Activated naive CD4-positive, alpha-beta T cell treated with anti-CD3 and anti-CD28 coated beads, Interleukin-2, amount 50 U/mL, for 72 hours (primary cell): ENCODE measurements around the gene UNC13A. TPM values are rescaled to one million over a fixed set of nuclear protein-coding genes. Genes with fewer than 3 reads are reported as not detected.
"Not testable (repeated sequence)": the region's sequence is repeated elsewhere in the genome, so short reads cannot be mapped to it uniquely, and the experiment has no call there.

Experiments used
- ATAC-seq, 2 donors: fragments of 150-1000 bp; cut with Tn5 transposase; 2 replicates each; pipeline ENCODE4 v1.10.0; 2021; ENCODE audit warnings: mild to moderate bottlenecking in 2 of 2, moderate library complexity in 2 of 2
- DNase-seq, 2 donors: peaks; one replicate each; pipeline ENCODE4 v3.0.0; 2021 to 2022; ENCODE audit warnings: low spot score in 2 of 2
- H3K27ac Mint-ChIP-seq, 2 donors: one replicate each; pipeline ENCODE4 v1.8.0; 2022; ENCODE audit warnings: mild to moderate bottlenecking in 2 of 2, mixed read lengths in 2 of 2
- H3K36me3 Mint-ChIP-seq, 2 donors: one replicate each; pipeline ENCODE4 v1.8.0; 2022; ENCODE audit warnings: mixed read lengths in 2 of 2
- H3K9me3 Mint-ChIP-seq, 2 donors: one replicate each; pipeline ENCODE4 v1.8.0; 2022; ENCODE audit warnings: mixed read lengths in 2 of 2
- total RNA-seq, 2 donors: library from RNA; stranded (reverse); gene quantifications; one replicate each; pipeline ENCODE4 v1.2.3, GENCODE V29; 2022

The UNC13A gene
- total RNA-seq, 2 donors from 2014 or later, result 0.04 to 0.20 TPM

DNA sequence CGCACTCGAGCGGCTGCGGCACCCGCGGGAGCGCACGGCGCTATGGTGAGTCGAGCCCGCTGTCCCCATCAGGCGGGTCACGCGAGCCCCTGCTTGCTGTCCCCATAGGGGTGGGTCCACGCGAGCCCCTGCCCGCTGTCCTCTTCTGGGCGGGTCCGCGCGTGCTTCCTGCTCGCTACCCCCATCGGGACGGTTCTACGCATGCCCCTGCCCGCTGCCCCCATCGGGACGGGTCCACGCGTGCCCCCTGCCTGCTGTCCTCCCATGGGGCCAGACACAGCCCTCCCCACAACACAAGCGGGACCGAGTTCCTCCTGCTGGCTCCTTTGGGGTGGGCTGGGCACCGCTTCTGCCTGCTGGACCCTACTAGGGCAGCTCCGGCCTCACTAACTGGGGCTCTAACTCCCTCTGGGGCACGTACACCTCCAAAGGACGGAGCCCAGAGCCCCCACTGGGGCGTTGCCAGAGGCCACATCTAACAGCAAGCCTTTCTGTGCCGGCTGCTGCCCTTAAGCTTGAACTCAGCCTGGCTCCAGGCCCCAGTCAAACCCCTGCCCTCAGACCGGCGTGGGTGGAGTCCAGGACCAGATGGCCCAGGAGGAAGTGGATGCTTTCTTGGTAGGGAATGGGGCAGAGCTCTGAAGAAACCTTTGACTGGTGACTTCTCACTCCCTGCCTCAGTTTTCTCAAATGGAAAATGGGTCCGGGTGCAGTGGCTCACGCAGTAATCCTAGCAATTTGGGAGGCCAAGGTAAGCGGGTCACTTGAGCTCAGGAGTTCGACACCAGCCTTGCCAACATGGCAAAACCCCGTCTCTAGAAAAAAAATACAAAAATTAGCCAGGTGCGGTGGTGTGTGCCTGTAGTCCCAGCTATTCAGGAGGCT is 132.0 kb downstream of the UNC13A start:
- Mint-ChIP-seq H3K9me3 (no peaks in the 10 kb centered on the region), H3K27ac (peak overlapping the region; percentile 84), H3K36me3 (peaks cover 14 to 19% of the 10 kb centered on the region in 2 donors)
- peak; percentile 37 to 48 for ATAC-seq
- peak; percentile 24 to 68 for DNase-seq

DNA sequence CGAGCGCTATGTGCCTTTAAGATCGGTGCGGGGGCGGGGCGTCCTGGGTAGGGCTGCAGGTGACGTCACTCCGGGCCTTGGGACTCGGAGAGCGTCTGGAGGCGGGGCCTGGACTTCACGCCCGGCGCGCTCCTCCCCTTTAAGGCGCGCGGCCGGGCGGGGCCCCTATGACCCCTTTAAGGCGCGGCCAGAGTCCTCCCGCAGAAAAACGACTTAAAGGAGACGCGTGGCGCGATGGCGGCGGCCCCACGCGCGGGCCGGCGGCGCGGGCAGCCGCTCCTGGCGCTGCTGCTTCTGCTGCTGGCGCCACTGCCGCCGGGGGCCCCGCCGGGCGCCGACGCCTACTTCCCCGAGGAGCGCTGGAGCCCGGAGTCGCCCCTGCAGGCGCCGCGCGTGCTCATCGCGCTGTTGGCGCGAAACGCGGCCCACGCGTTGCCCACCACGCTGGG is 132.7 kb downstream of the UNC13A start, which contains the start of gene COLGALT1:
Gene COLGALT1, plus strand, starts transcription at position 170 of the 449 bp plus-strand sequence. Its CDS starts 65 bp downstream, at position 235.
- no peaks in the 10 kb centered on the region for H3K9me3 Mint-ChIP-seq
- peak within 1 kb of the TSS; percentile 84 for H3K27ac Mint-ChIP-seq
- peak; percentile 96 to 97 for ATAC-seq
- peak; percentile 95 to 99 for DNase-seq
- H3K36me3 Mint-ChIP-seq, result peaks cover 14 to 18% of the 10 kb centered on the region in 2 donors

GRCh38 chr19:17554968-17555479 is 133.1 kb downstream of the UNC13A start:
- Mint-ChIP-seq H3K36me3 (peaks cover 10 to 13% of the 10 kb centered on the region in 2 donors), H3K9me3 (no peaks in the 10 kb centered on the region), H3K27ac (peak overlapping the region in 1 of 2 donors; percentile 84)
- peak; percentile 21 to 24 for ATAC-seq
- no peak for DNase-seq

DNA sequence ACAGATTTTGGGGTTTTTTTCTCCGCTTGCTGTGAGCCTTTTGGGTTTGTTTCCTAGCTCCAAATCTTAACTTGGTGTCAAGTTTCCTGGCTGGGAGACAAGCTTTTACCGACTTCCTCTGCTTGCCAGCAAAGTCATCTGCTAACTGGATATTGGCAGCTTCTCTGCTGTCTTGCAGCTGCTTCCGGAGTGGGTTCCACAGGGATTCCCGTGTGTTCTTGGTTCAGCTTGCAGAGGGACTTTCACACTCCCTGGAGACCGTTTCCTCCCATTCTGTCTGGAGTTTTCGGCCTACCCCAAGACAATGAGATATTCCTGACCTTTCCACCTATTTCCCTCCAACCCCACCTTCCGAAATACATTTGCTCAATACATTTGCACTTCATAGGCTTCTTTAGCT is 134.9 kb downstream of the UNC13A start:
- Mint-ChIP-seq H3K36me3 (peaks cover 8 to 10% of the 10 kb centered on the region in 2 donors), H3K27ac (no peak overlapping the region), H3K9me3 (no peaks in the 10 kb centered on the region)
- DNase-seq, result no peak
- no peak for ATAC-seq

DNA sequence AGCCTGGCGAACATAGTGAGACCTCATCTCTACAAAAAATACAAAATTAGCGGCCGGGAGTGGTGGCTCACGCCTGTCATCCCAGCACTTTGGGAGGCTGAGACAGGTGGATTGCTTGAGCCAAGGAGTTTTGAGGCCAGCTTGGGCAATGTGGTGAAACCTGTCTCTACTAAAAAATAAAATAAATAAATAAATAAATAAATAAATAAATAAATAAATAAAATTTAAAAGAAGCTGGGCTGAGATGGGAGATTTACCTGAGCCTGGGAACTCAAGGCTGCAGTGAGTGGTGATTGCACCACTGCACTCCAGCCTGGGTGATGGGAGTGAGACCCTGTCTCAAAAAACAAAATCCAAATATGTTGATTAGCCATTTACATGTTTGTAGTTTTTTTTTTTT is 135.4 kb downstream of the UNC13A start:
- not testable (repeated sequence) for DNase-seq, H3K9me3 Mint-ChIP-seq, ATAC-seq, H3K27ac Mint-ChIP-seq, H3K36me3 Mint-ChIP-seq

Other genes starting within 250 kb of the UNC13A start
- gene TMEM221, start 239.7 kb downstream of the UNC13A start, total RNA-seq, result not detected
- gene NXNL1, start 227.4 kb downstream of the UNC13A start, total RNA-seq, result not detected
- gene SLC27A1, start 217.8 kb downstream of the UNC13A start, total RNA-seq, result 1 to 10 TPM; 5.8 to 6.3 TPM
- gene PGLS, start 176.7 kb downstream of the UNC13A start, total RNA-seq, result 10 to 100 TPM; 50.3 to 70.6 TPM
- 10 to 100 TPM; 39.2 to 64.7 TPM for gene COLGALT1, start 132.7 kb downstream of the UNC13A start, total RNA-seq
- gene MAP1S, start 31.1 kb upstream of the UNC13A start, total RNA-seq, result 10 to 100 TPM; 57.8 to 65.8 TPM
- gene FCHO1, start 63.1 kb upstream of the UNC13A start, total RNA-seq, result 10 to 100 TPM; 62.0 to 81.4 TPM
- gene B3GNT3, start 106.8 kb upstream of the UNC13A start, total RNA-seq, result under 1 TPM; 0.30 to 0.41 TPM
- 10 to 100 TPM in 1 of 2 donors, 1 to 10 TPM in 1; 6.3 to 10.5 TPM for gene INSL3, start 133.2 kb upstream of the UNC13A start, total RNA-seq
- gene JAK3, start 159.6 kb upstream of the UNC13A start, total RNA-seq, result 100 to 1,000 TPM; 204 to 237 TPM
- gene RPL18A, start 171.6 kb upstream of the UNC13A start, total RNA-seq, result 1,000 to 10,000 TPM; 3,079 to 3,707 TPM
- 1 to 10 TPM; 1.5 to 2.0 TPM for gene SLC5A5, start 183.6 kb upstream of the UNC13A start, total RNA-seq
- 10 to 100 TPM; 66.4 to 80.8 TPM for gene CCDC124, start 244.7 kb upstream of the UNC13A start, total RNA-seq